Measurements from ENCODE around the gene ZBTB8B.
A peak's percentile ranks its signal among the peaks of the same experiment; 100 is the strongest.
"Not testable (repeated sequence)": the region's sequence is repeated elsewhere in the genome, so short reads cannot be mapped to it uniquely, and the experiment has no call there.

ZBTB8B gene

GRCh38 chr1:32470991-32471694 is 6.3 kb downstream of the ZBTB8B start:
- DNase-seq: peak; percentile 41

GRCh38 chr1:32471695-32472362 is 7.0 kb downstream of the ZBTB8B start:
- DNase-seq: no peak

GRCh38 chr1:32472966-32473365 is 8.1 kb downstream of the ZBTB8B start:
- DNase-seq: not testable (repeated sequence)

- no peak for DNase-seq
These were observed 10.1 kb downstream of the ZBTB8B start for GRCh38 chr1:32474954-32475353.

GRCh38 chr1:32480003-32480402 is 15.1 kb downstream of the ZBTB8B start:
- no peak for DNase-seq

- DNase-seq: no peak
These were observed 15.9 kb downstream of the ZBTB8B start for GRCh38 chr1:32480761-32481160.

GRCh38 chr1:32481788-32482187 is 16.9 kb downstream of the ZBTB8B start:
- not testable (repeated sequence) for DNase-seq

- DNase-seq: no peak
These were observed 20.8 kb downstream of the ZBTB8B start for GRCh38 chr1:32485554-32486255.

- DNase-seq: no peak
These were observed 21.7 kb downstream of the ZBTB8B start for GRCh38 chr1:32486463-32487113.

- DNase-seq: no peak
These were observed 22.3 kb downstream of the ZBTB8B start for GRCh38 chr1:32487182-32487581.

- DNase-seq: no peak
These were observed 25.0 kb downstream of the ZBTB8B start for GRCh38 chr1:32489774-32490454.

- no peak for DNase-seq
These were observed 26.5 kb downstream of the ZBTB8B start for GRCh38 chr1:32491386-32491785.

- no peak for DNase-seq
These were observed 29.3 kb downstream of the ZBTB8B start for GRCh38 chr1:32494196-32494595.

- DNase-seq: no peak
These were observed 30.0 kb downstream of the ZBTB8B start for GRCh38 chr1:32494711-32495337.

- no peak for DNase-seq
These were observed 31.3 kb downstream of the ZBTB8B start for GRCh38 chr1:32496127-32496526.

- DNase-seq: no peak
These were observed 33.9 kb downstream of the ZBTB8B start for GRCh38 chr1:32498751-32499150.

GRCh38 chr1:32500387-32501209 is 35.7 kb downstream of the ZBTB8B start:
- DNase-seq: peak; percentile 53

GRCh38 chr1:32501865-32502264 is 37.0 kb downstream of the ZBTB8B start:
- DNase-seq: no peak

- DNase-seq: no peak
These were observed 38.3 kb downstream of the ZBTB8B start for GRCh38 chr1:32503153-32503552.

- DNase-seq: no peak
These were observed 42.1 kb downstream of the ZBTB8B start for GRCh38 chr1:32507021-32507420.

GRCh38 chr1:32508761-32509160 is 43.9 kb downstream of the ZBTB8B start:
- DNase-seq: no peak

Data from stimulated activated CD8-positive, alpha-beta memory T cell treated with anti-CD3 and anti-CD28 coated beads, Interleukin-4, amount 100 ng/mL, for 48 hours (primary cell).